Measurements from ENCODE around the gene FLAD1.
A peak's percentile ranks its signal among the peaks of the same experiment; 100 is the strongest.

Gene FLAD1

GRCh38 chr1:155018617-155019348 lies 35.6 kb downstream of the FLAD1 start:
- no peak for DNase-seq (ENCODE audit: low read depth)
- TF ChIP-seq MAX (IDR thresholded peaks at IDR 0.05; ENCODE audit: low read depth, low read length) (no peak), CTCF (IDR thresholded peaks at IDR 0.05; ENCODE audit: low read depth, low read length) (no peak), MYC (IDR thresholded peaks at IDR 0.05; ENCODE audit: low read depth, low read length) (no peak), POLR2A (IDR thresholded peaks at IDR 0.05; ENCODE audit: extremely low read depth, insufficient read length) (no peak)
- H3K4me3 ChIP-seq (ENCODE audit: low read depth, low read length) = no peak overlapping the region

GRCh38 chr1:155019377-155020245 lies 36.5 kb downstream of the FLAD1 start:
- TF ChIP-seq CTCF (IDR thresholded peaks at IDR 0.05; ENCODE audit: low read depth, low read length) = no peak
- no peak for TF ChIP-seq POLR2A (IDR thresholded peaks at IDR 0.05; ENCODE audit: extremely low read depth, insufficient read length)
- no peak for TF ChIP-seq MAX (IDR thresholded peaks at IDR 0.05; ENCODE audit: low read depth, low read length)
- DNase-seq (ENCODE audit: low read depth) = no peak
- no peak overlapping the region for H3K4me3 ChIP-seq (ENCODE audit: low read depth, low read length)

GRCh38 chr1:155022136-155022926 lies 39.2 kb downstream of the FLAD1 start:
- TF ChIP-seq MAX (IDR thresholded peaks at IDR 0.05; ENCODE audit: low read depth, low read length) (no peak), POLR2A (IDR thresholded peaks at IDR 0.05; ENCODE audit: extremely low read depth, insufficient read length) (no peak), MYC (IDR thresholded peaks at IDR 0.05; ENCODE audit: low read depth, low read length) (no peak), CTCF (IDR thresholded peaks at IDR 0.05; ENCODE audit: low read depth, low read length) (no peak)
- H3K4me3 ChIP-seq (ENCODE audit: low read depth, low read length) = no peak overlapping the region
- DNase-seq (ENCODE audit: low read depth) = no peak

- TF ChIP-seq MYC (IDR thresholded peaks at IDR 0.05; ENCODE audit: low read depth, low read length) = no peak
- no peak for TF ChIP-seq MAX (IDR thresholded peaks at IDR 0.05; ENCODE audit: low read depth, low read length)
- TF ChIP-seq POLR2A (IDR thresholded peaks at IDR 0.05; ENCODE audit: extremely low read depth, insufficient read length) = no peak
- TF ChIP-seq CTCF (IDR thresholded peaks at IDR 0.05; ENCODE audit: low read depth, low read length) = no peak
- H3K4me3 ChIP-seq (ENCODE audit: low read depth, low read length) = no peak overlapping the region
- DNase-seq (ENCODE audit: low read depth) = peak; percentile 23
Observed at GRCh38 chr1:155022927-155023236, 39.7 kb downstream of the FLAD1 start.

GRCh38 chr1:155023627-155024026 lies 40.5 kb downstream of the FLAD1 start:
- TF ChIP-seq MYC (IDR thresholded peaks at IDR 0.05; ENCODE audit: low read depth, low read length) = no peak
- TF ChIP-seq MAX (IDR thresholded peaks at IDR 0.05; ENCODE audit: low read depth, low read length) = no peak
- no peak for TF ChIP-seq CTCF (IDR thresholded peaks at IDR 0.05; ENCODE audit: low read depth, low read length)
- TF ChIP-seq POLR2A (IDR thresholded peaks at IDR 0.05; ENCODE audit: extremely low read depth, insufficient read length) = no peak
- no peak for DNase-seq (ENCODE audit: low read depth)

More at GRCh38 chr1:155023627-155024026, 40.5 kb downstream of the FLAD1 start:
- H3K4me3 ChIP-seq (ENCODE audit: low read depth, low read length) = no peak overlapping the region
